ENCODE results near the gene GLT8D1. TPM values are rescaled to one million over a fixed set of nuclear protein-coding genes. Genes with fewer than 3 reads are reported as not detected.
"Not testable (repeated sequence)": the region's sequence is repeated elsewhere in the genome, so short reads cannot be mapped to it uniquely, and the experiment has no call there.

The GLT8D1 gene
- total and polyA plus RNA-seq, 4 donors, result 33.3 to 77.9 (median 56.7) TPM

DNA sequence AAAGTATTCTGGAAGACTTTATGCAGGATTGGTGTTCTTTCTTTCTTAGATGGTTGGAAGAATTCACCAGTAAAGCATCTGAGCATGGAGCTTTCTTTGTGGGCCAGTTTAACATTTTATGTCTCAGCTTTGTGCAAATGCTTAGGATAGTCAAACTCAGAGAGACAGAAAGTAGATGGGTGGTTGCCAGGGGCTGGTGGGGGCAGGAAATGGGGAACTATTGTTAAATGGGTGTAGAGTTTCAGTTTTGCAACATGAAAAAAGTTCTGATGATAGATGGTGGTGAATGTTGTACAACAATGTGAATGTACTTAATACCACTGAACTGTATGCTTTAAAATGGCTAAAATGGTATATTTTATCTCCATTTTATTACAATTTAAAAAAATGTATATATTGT, 25.1 kb upstream of the GLT8D1 start:
- TF ChIP-seq FOXA1 (IDR thresholded peaks at IDR 0.05), result no peak
- no peak for TF ChIP-seq NR2F2 (IDR thresholded peaks at IDR 0.05)
- TF ChIP-seq RXRA (IDR thresholded peaks at IDR 0.05), result no peak
- TF ChIP-seq, protein P1, sequence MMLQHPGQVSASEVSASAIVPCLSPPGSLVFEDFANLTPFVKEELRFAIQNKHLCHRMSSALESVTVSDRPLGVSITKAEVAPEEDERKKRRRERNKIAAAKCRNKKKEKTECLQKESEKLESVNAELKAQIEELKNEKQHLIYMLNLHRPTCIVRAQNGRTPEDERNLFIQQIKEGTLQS (IDR thresholded peaks at IDR 0.05), result no peak
- H3K9me3 ChIP-seq (ENCODE audit: control insufficient read depth in 4 of 4, low read length in 3 of 4), result peaks cover 0 to 5% (median 3%) of the 10 kb centered on the region in 4 donors
- H3K27ac ChIP-seq (ENCODE audit: low read depth in 1 of 2, low read length in 2 of 2), result no peak overlapping the region
- no peak for DNase-seq (ENCODE audit: low spot score)
- H3K4me1 ChIP-seq (ENCODE audit: control insufficient read depth in 4 of 4, insufficient read depth in 4 of 4, low read length in 3 of 4), result no peaks in the 10 kb centered on the region
- H3K27me3 ChIP-seq (ENCODE audit: control insufficient read depth in 4 of 4, insufficient read depth in 4 of 4, low read length in 3 of 4), result no peaks in the 10 kb centered on the region
- peaks cover 13 to 31% (median 29%) of the 10 kb centered on the region in 4 donors for H3K36me3 ChIP-seq (ENCODE audit: control insufficient read depth in 4 of 4, insufficient read depth in 3 of 4, low read depth in 1 of 4, low read length in 3 of 4)
- no peak overlapping the region for H3K4me3 ChIP-seq (ENCODE audit: low read depth in 1 of 3, low read length in 3 of 3)
- no peak overlapping the region for H3K9ac ChIP-seq (ENCODE audit: low read depth in 1 of 2, low read length in 2 of 2)

DNA sequence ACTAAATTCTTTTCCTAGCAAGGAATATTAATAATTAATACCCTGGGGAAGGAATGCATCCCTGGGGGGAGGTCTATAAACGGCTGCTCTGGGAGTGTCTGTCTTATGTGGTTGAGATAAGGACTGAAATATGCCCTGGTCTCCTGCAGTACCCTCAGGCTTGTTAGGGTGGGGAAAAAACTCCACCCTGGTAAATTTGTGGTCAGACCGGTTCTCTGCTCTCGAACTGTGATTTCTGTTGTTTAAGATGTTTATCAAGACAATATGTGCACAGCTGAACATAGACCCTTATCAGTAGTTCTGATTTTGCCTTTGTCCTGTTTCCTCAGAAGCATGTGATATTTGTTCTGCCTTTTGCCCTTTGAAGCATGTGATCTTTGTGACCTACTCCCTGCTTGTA, 23.2 kb upstream of the GLT8D1 start:
- H3K27ac ChIP-seq (ENCODE audit: low read depth in 1 of 2, low read length in 2 of 2); H3K9me3 ChIP-seq (ENCODE audit: control insufficient read depth in 4 of 4, low read length in 3 of 4); H3K27me3 ChIP-seq (ENCODE audit: control insufficient read depth in 4 of 4, insufficient read depth in 4 of 4, low read length in 3 of 4); H3K4me3 ChIP-seq (ENCODE audit: low read depth in 1 of 3, low read length in 3 of 3); DNase-seq (ENCODE audit: low spot score); H3K9ac ChIP-seq (ENCODE audit: low read depth in 1 of 2, low read length in 2 of 2); H3K4me1 ChIP-seq (ENCODE audit: control insufficient read depth in 4 of 4, insufficient read depth in 4 of 4, low read length in 3 of 4): not testable (repeated sequence)
- peak in 1 of 2 donors; percentile 29 for TF ChIP-seq HNF4A (conservative IDR thresholded peaks at IDR 0.05)
- WGBS, result 35% methylated on average over 3 of the region's 3 CpGs
- H3K36me3 ChIP-seq (ENCODE audit: control insufficient read depth in 4 of 4, insufficient read depth in 3 of 4, low read depth in 1 of 4, low read length in 3 of 4), result peaks cover 8 to 20% (median 19%) of the 10 kb centered on the region in 4 donors

DNA sequence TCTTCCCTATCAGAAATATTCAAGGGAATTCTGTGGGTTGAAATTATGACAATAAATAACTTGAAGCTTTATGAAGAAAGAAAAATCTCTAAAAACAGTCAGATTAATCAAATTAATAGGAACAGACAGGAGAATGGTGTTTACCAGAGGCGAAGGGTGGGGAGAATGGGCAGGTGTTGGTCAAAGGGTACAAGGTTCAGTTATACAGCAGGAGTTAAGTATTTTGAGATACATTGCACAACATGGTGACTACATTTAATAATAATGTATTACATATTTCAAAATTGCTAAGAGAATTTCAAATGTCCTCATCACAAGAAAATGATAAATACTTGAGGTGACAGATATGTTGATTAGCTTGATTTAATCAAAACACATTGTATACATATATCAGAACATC, 18.9 kb upstream of the GLT8D1 start:
- WGBS, result 34% methylated on average over 1 of the region's 1 CpG
- H3K27ac ChIP-seq (ENCODE audit: low read depth in 1 of 2, low read length in 2 of 2), result peak overlapping the region; percentile 6 to 41
- no peak for DNase-seq (ENCODE audit: low spot score)
- TF ChIP-seq JUND (IDR thresholded peaks at IDR 0.05) (no peak), FOXA2 (IDR thresholded peaks at IDR 0.05) (peak; percentile 31), RXRA (IDR thresholded peaks at IDR 0.05) (peak; percentile 12 to 17), HNF4G (IDR thresholded peaks at IDR 0.05) (peak; percentile 47), HNF4A (conservative IDR thresholded peaks at IDR 0.05) (peak; percentile 87 to 89), YY1 (IDR thresholded peaks at IDR 0.05) (no peak), RAD21 (IDR thresholded peaks at IDR 0.05) (peak in 1 of 2 donors; percentile 8)
- TF ChIP-seq, protein P2, sequence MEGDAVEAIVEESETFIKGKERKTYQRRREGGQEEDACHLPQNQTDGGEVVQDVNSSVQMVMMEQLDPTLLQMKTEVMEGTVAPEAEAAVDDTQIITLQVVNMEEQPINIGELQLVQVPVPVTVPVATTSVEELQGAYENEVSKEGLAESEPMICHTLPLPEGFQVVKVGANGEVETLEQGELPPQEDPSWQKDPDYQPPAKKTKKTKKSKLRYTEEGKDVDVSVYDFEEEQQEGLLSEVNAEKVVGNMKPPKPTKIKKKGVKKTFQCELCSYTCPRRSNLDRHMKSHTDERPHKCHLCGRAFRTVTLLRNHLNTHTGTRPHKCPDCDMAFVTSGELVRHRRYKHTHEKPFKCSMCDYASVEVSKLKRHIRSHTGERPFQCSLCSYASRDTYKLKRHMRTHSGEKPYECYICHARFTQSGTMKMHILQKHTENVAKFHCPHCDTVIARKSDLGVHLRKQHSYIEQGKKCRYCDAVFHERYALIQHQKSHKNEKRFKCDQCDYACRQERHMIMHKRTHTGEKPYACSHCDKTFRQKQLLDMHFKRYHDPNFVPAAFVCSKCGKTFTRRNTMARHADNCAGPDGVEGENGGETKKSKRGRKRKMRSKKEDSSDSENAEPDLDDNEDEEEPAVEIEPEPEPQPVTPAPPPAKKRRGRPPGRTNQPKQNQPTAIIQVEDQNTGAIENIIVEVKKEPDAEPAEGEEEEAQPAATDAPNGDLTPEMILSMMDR (IDR thresholded peaks at IDR 0.05; ENCODE audit: low read depth, low read length, missing input control), result no peak
- TF ChIP-seq, protein P3, sequence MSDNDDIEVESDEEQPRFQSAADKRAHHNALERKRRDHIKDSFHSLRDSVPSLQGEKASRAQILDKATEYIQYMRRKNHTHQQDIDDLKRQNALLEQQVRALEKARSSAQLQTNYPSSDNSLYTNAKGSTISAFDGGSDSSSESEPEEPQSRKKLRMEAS (IDR thresholded peaks at IDR 0.05), result peak; percentile 18
- H3K36me3 ChIP-seq (ENCODE audit: control insufficient read depth in 4 of 4, insufficient read depth in 3 of 4, low read depth in 1 of 4, low read length in 3 of 4), result no peaks in the 10 kb centered on the region
- H3K4me3 ChIP-seq (ENCODE audit: low read depth in 1 of 3, low read length in 3 of 3), result no peak overlapping the region
- H3K9ac ChIP-seq (ENCODE audit: low read depth in 1 of 2, low read length in 2 of 2), result no peak overlapping the region
- H3K27me3 ChIP-seq (ENCODE audit: control insufficient read depth in 4 of 4, insufficient read depth in 4 of 4, low read length in 3 of 4), result no peaks in the 10 kb centered on the region
- H3K9me3 ChIP-seq (ENCODE audit: control insufficient read depth in 4 of 4, low read length in 3 of 4), result no peaks in the 10 kb centered on the region
- H3K4me1 ChIP-seq (ENCODE audit: control insufficient read depth in 4 of 4, insufficient read depth in 4 of 4, low read length in 3 of 4), result peaks cover 0 to 9% (median 0%) of the 10 kb centered on the region in 4 donors

DNA sequence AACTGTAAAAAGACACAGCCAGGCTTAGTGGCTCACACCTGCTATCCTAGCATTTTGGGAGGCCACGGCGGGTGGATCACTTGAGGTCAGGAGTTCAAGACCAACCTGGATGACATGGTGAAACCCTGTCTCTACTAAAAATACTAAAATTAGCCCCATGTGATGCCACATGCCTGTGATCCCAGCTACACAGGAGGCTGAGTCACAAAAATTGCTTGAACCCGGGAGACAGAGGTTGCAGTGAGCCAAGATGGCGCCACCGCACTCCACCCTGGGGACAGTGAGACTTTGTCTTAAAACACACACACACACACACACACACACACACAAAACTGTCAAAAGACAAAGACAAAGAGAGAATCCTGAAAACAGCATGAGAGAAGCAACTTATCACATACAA, 18.3 kb upstream of the GLT8D1 start:
- no peak for DNase-seq (ENCODE audit: low spot score)
- no peaks in the 10 kb centered on the region for H3K27me3 ChIP-seq (ENCODE audit: control insufficient read depth in 4 of 4, insufficient read depth in 4 of 4, low read length in 3 of 4)
- no peak overlapping the region for H3K4me3 ChIP-seq (ENCODE audit: low read depth in 1 of 3, low read length in 3 of 3)
- no peak overlapping the region for H3K9ac ChIP-seq (ENCODE audit: low read depth in 1 of 2, low read length in 2 of 2)
- 95% methylated on average over 5 of the region's 5 CpGs for WGBS
- H3K9me3 ChIP-seq (ENCODE audit: control insufficient read depth in 4 of 4, low read length in 3 of 4), result no peaks in the 10 kb centered on the region
- H3K4me1 ChIP-seq (ENCODE audit: control insufficient read depth in 4 of 4, insufficient read depth in 4 of 4, low read length in 3 of 4), result peaks cover 0 to 9% (median 0%) of the 10 kb centered on the region in 4 donors
- peak overlapping the region; percentile 6 to 41 for H3K27ac ChIP-seq (ENCODE audit: low read depth in 1 of 2, low read length in 2 of 2)
- H3K36me3 ChIP-seq (ENCODE audit: control insufficient read depth in 4 of 4, insufficient read depth in 3 of 4, low read depth in 1 of 4, low read length in 3 of 4), result peaks cover 0 to 3% (median 1%) of the 10 kb centered on the region in 4 donors
- TF ChIP-seq, protein P1 (IDR thresholded peaks at IDR 0.05), result no peak
- TF ChIP-seq FOXA1 (IDR thresholded peaks at IDR 0.05) (no peak), RAD21 (IDR thresholded peaks at IDR 0.05) (no peak), FOXA2 (IDR thresholded peaks at IDR 0.05) (no peak), NR2F2 (IDR thresholded peaks at IDR 0.05) (no peak), RXRA (IDR thresholded peaks at IDR 0.05) (no peak), SP1 (IDR thresholded peaks at IDR 0.05) (no peak), YY1 (IDR thresholded peaks at IDR 0.05) (no peak), JUND (IDR thresholded peaks at IDR 0.05) (no peak)
- TF ChIP-seq, protein P3 (IDR thresholded peaks at IDR 0.05), result no peak
- TF ChIP-seq, protein P4, sequence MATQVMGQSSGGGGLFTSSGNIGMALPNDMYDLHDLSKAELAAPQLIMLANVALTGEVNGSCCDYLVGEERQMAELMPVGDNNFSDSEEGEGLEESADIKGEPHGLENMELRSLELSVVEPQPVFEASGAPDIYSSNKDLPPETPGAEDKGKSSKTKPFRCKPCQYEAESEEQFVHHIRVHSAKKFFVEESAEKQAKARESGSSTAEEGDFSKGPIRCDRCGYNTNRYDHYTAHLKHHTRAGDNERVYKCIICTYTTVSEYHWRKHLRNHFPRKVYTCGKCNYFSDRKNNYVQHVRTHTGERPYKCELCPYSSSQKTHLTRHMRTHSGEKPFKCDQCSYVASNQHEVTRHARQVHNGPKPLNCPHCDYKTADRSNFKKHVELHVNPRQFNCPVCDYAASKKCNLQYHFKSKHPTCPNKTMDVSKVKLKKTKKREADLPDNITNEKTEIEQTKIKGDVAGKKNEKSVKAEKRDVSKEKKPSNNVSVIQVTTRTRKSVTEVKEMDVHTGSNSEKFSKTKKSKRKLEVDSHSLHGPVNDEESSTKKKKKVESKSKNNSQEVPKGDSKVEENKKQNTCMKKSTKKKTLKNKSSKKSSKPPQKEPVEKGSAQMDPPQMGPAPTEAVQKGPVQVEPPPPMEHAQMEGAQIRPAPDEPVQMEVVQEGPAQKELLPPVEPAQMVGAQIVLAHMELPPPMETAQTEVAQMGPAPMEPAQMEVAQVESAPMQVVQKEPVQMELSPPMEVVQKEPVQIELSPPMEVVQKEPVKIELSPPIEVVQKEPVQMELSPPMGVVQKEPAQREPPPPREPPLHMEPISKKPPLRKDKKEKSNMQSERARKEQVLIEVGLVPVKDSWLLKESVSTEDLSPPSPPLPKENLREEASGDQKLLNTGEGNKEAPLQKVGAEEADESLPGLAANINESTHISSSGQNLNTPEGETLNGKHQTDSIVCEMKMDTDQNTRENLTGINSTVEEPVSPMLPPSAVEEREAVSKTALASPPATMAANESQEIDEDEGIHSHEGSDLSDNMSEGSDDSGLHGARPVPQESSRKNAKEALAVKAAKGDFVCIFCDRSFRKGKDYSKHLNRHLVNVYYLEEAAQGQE (IDR thresholded peaks at IDR 0.05), result no peak

Data from liver (tissue), 9 donors.